22Rv1 (cell line): ENCODE results near the gene MRPL41.
A peak's percentile ranks its signal among the peaks of the same experiment; 100 is the strongest.

Experiments
- H3K27ac ChIP-seq: fragments of 450-650 bp; 2 replicates; pipeline ENCODE4 v1.5.1; 2017
- CTCF ChIP-seq: fragments of 450-650 bp; IDR thresholded peaks from 2 replicates; pipeline ENCODE4 v1.5.1; 2017; ENCODE audit warnings: mild to moderate bottlenecking
- ZFX ChIP-seq: fragments of 450-650 bp; IDR thresholded peaks from 2 replicates; pipeline ENCODE4 v1.6.1; 2017; ENCODE audit warnings: antibody characterized with exemption, borderline replicate concordance

Gene MRPL41

GRCh38 chr9:137551264-137552021 is at the start of gene MRPL41:
TSS of gene MRPL41 (plus strand) at chr9:137551879. CDS start at chr9:137552082, 203 bp downstream.
- H3K27ac ChIP-seq, result peak within 1 kb of the TSS; percentile 93
- TF ChIP-seq ZFX (no peak), CTCF (peak; percentile 49)

DNA sequence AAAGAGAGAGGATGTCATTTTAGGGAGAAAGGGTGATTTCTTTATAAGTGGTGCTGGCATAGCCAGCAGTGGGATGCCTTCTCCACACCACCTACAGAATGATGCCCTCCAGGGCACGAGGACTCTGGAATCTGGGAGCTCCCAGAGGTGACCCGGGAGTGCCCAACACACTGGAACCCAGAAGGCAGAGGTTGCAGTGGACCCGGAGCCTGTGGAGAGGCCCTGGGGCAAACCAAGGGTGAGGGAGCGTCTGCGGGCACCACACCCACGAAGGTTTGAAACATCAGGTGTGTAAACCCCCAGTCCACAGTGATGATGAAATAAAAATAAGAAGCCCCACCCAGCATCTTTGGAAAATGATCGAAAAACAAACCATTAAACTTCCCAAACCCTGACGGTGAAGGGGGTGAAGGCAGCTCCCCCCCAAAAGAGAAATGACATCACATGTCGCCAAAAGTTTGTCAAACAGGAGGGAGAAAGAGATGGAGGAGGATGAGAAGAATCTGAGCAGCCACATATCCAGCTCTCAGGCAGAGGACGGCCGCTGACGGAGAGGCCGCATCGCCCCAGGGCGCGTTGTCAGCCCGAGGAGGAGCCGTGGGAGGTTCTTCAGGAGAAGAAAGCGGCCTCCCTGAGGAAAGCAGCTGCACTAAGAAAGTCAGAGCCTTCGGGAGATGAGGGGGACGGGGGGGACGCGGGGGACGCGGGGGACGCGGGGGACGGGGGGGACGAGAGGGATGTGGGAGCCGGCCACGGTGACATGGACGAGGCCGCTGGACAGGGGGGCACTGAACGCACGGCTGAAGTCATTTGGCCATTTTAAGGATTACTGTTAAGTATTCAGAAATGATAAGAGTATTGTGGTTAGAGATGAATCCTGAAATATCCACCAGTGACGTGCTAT is 49.4 kb upstream of the MRPL41 start:
- H3K27ac ChIP-seq, result peak overlapping the region; percentile 58
- TF ChIP-seq CTCF (no peak), ZFX (no peak)

GRCh38 chr9:137504432-137504777 is 47.3 kb upstream of the MRPL41 start:
- no peak overlapping the region for H3K27ac ChIP-seq
- TF ChIP-seq ZFX (no peak), CTCF (no peak)

GRCh38 chr9:137505421-137506140 is 46.1 kb upstream of the MRPL41 start:
- TF ChIP-seq CTCF, result no peak
- no peak for TF ChIP-seq ZFX

DNA sequence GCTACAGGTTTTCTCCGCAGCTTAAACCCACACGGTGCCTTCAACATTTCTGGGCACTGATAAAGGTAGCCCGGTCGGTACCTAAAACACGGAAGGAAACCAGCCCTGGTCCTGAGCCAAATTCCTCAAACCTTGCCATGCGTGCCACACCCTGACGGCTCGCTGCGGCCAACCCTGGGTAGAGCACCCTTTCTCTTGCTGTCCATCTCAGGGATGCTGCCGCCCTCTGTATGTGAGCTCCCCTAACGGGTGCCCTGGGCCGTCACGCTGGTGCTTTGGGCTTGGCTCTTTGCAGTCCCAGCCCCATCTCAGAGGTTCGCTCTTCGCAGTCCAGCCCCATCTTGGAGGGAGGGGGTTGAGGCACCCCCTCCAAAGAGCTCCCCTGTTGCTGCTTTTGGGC is 45.4 kb upstream of the MRPL41 start:
- H3K27ac ChIP-seq, result no peak overlapping the region
- TF ChIP-seq CTCF, result no peak
- TF ChIP-seq ZFX, result no peak

More at GRCh38 chr9:137505421-137506140, 46.1 kb upstream of the MRPL41 start:
- H3K27ac ChIP-seq, result no peak overlapping the region

DNA sequence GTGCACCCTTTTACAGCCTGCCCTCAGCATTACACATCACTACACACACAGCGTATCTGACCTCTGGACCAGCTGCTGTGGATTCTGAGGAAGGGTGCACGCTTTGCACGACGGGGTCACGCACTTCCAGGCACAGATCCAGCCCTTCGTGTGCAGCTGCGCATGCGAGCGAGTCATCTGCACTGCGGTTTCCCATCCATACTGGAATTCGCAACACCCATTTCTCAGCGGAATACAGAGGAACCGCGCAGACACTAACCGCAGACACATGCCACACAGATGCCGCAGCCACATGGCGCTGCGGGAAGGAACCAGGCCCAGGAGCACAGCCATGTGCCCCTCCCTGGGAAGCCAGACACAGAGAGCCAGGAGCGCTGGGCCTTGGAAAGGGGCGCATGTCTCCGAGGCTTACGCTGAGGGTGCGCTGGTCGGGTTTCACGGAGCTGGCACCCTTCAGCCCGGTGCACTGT is 44.9 kb upstream of the MRPL41 start:
- TF ChIP-seq ZFX (no peak), CTCF (no peak)
- H3K27ac ChIP-seq, result no peak overlapping the region
